GM21447 (cell line): ENCODE results near the gene UCKL1.

Experiments used
- ATAC-seq: cut with Tn5 transposase; IDR thresholded peaks from one replicate; pipeline ENCODE4 v1.9.1; 2021; ENCODE audit not compliant: unreplicated experiment

UCKL1 gene

GRCh38 chr20:63892402-63892801 lies 63.8 kb downstream of the UCKL1 start:
- ATAC-seq, result no peak

DNA sequence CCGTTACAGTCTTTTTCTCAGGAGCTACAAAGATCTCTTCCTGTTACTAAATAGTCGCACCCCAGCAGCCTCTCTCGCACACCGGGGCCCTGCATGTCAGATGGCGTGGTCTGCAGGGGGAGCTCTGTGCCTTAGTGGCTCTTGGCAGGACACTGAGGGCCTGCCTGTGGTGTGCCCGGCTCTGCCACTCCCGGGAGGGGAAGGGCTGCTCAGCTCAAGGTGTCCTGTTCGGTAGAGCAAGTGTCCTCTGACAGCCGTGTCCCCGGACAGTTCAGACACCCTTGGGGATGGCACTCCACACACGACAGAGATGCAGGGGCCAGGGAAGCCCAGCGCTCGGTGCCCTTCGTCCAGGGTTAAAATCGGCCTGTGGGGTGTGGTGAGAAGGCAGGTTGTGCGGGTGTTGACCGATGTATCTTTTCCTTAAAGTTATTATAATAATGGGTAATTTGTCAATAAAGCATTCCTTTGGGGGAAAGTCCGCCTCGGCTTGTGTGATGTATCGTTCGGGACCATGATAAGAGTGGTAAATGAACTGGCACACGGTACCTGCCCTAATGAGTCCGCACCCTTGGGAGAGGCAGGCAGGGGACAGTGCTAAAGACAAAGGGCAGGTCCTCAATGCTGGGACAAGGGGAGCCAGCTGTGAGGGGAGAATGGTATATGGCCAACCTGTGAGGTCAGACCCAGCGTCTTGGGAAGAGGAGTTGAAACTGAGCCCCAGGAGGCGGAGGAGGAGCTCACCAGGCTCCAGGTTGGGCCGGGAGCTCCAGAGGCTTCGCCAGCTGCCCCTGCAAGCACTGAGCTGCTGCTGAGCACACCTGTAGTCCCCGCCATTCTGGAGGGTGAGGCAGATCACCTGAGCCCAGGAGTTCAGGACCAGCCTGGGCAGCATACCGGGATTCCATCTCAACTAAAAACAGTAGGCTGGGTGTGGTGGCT lies 64.9 kb downstream of the UCKL1 start:
- no peak for ATAC-seq

DNA sequence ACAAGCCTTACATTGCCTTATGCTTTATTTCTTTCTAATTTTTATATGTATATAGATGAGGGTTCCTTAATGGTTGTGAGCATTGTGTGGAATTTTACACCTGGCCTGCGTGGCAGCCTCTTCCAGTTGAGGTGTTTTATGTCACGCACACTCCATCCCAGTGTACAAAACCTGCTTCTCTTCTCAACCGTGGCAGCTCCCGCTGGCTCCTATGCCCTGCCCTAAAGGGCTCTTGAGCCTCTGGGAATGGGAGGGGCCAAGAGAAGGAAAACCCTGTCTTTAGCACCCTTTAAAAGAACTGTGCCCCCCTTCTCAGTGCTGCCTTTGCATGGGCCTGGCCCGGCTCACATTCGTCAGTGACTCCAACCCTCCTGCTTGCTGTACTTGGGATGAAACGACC lies 65.6 kb downstream of the UCKL1 start:
- ATAC-seq, result no peak

GRCh38 chr20:63890201-63890576 lies 66.0 kb downstream of the UCKL1 start:
- no peak for ATAC-seq
